ENCODE data around the gene TPPP3.
A peak's percentile ranks its signal among the peaks of the same experiment; 100 is the strongest.

TPPP3 gene

DNA sequence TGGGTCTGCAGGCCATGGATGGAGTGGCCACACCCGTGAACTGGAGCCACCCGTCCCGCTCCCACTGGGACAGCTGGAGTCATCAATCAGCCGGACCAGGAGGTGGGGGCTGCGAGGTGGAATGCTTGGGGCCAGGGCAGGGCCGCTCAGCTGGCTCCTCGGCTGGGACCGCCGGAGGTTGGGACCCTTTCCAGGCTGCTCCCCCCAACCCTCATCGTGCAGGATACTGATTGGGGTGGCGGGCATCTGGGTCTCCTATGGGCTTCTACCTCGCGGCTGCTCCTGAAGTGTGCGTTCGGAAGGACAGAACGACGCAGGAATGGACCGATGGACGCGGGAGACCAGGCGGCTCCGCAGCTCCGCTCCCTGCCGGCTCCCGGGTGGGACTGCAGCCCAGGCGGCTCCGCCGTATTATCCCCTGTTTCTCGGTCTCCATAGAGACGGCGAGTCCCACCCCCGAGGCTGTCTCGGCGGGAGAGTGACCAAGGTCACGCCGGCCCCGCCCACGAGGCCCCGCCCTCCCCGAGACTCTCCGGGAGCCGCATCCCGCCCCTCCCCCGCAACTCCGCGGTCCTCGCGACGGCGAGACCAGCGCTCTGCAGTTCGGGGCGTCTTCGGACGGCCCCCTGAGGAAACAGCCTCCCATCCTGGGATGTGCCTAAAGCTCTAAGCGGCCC lies at the start of gene TPPP3:
Gene TPPP3, minus strand, starts transcription at position 388 of the 677 bp plus-strand sequence. CDS start 2,387 bp downstream, outside the sequence.
- peak; percentile 65 for DNase-seq

DNA sequence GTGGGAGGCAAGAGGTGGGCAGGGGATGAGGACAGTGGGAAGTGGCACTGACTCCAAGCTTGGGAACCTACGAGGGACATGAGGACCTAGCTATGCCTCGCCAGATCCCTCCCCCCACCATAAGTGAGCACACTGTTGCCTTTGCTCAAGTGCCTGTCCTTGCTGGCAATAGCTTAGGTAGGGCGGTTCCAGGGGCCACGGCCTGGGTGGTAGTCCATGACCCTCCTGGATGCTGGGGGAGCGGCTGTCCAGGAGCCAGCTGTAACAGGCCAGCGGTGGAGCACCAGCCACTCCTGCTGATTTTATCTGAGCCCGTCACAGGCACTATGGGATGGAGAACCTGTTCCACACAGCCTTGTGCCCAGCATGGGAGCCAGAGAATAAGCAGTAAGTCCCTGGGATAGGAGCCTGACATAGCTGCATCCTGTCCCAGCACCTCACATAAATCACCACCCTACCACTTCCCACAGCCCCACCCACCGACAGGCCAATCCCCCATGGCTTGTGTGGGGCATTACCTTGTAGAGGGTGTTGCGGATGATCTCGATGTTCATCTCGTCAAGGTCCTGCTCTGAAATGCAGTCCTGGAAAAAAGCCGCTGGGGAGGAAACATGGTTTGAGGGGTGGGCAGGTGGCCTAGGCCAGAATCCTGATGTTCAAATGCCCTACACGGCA lies 49.4 kb upstream of the TPPP3 start:
- no peak for DNase-seq

DNA sequence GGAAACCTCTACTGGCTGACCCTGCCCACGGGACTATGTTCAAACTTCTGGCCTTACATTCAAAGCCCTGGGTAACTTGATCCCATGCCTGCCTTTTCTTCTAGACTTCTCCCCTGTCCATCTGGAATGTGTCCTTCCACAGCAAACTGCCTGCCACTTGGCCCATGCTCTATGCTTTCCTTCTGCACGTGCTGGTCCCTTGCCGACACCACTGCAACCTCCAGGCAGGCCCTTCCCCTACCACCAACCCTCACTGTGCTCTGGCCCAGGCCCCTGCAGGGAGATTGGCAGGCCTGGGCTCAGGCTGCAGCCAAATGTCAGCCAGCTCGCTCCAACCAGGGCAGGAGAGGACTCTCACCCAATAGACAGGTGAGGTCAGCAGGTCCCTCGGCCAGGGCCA lies 48.6 kb upstream of the TPPP3 start:
- DNase-seq = no peak

DNA sequence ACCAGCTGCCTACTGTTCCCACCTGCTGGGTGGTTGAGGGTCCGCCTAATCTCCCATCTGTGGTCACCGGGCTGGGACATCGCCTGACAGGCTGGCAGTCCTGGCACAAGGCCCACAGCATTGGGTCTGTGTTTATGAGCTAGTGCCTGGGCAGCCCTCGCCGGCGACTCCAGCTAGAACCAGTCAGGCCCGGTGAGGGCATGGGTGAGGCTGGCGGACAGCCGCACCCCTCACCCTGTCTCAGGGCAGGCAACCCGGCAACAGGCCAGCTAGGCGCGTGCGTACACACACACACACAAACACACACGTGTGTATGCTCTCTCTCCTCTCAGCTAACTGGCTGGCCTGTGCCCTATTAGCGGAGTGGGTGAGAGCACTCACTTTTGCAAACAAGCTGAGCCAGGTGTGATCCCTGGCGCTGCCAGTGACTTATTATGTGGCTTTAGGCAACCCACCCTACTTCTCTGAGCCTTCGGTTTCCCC lies 48.0 kb upstream of the TPPP3 start:
- DNase-seq = peak; percentile 24

DNA sequence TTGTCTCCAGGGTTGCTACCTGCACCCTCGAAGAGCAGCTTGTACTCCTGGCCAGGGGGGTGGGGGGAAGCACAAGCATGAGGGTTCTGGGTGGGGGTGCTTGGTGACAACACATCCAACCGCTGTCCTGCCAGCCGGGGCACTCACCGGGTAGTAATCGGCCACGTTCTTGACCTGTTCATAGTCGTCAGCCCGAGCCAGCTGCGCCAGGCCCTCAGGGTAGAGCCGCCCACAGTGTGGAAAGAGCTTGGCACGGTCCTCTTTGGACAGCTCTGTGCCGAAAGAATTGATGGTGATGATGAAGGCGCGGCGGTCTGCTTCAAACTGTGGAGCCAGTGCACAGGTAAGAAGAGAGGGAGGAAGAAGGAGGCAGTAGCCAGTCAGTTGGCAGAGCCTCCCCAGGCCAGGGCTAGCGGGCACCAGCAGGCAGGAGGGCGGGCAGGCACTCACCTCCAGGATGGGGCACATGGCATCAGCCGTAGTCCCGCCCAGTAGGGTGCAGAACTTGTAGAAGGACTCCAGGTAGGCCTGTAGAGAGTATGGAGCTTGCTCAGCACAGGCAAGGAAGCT lies 45.6 kb upstream of the TPPP3 start:
- no peak for DNase-seq

DNA sequence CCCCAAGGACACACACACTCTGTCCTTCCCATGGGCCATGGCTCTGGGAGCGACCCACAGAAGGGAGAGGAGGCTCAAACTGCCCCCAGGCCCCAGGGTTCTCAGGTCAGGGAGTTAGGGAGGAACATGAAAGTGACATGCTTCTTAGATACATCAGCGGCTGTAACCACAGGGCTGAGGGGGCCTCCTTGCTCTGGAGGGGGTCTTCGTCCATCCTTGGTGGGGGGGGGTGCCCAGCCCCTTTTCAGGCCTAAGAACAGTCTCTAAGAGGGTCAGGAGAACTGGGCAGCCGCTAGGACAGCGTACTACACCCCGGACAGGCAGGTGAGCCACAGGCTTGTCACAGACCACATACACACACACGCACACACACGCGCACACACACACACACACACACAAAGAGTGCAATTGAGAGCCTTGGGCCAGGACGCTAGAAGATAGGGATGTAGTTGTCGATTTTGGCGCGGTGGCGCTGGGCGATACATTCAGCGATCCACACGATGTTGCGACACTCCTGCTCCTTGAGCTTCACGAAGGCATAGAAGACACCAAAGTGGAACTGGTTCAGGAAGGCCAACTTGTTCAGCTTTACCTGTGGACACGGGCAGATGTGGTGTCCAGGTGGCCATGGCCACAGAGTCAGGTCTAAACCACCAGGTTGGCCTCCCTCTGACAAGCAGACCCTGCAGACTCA lies 44.9 kb upstream of the TPPP3 start:
- DNase-seq = no peak

DNA sequence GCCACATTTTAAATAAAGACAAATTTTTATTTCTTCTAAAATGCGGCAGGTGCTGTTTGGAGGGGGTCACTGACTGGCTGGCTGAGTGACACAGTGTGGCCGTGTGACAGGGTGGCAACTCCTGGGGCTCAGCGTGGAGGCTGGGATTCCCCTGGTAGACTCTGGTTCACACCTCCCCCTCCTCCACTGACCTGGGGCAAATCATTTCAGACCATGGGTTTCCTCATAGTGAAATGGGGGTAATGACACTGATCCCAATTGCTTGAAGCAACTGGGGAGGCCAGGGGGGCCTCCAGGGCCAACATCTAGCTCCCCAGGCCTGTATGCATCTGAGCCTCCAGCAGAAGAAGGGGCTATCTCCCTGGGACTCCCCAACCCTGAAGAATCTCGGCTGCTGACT lies 44.2 kb upstream of the TPPP3 start:
- no peak for DNase-seq

DNA sequence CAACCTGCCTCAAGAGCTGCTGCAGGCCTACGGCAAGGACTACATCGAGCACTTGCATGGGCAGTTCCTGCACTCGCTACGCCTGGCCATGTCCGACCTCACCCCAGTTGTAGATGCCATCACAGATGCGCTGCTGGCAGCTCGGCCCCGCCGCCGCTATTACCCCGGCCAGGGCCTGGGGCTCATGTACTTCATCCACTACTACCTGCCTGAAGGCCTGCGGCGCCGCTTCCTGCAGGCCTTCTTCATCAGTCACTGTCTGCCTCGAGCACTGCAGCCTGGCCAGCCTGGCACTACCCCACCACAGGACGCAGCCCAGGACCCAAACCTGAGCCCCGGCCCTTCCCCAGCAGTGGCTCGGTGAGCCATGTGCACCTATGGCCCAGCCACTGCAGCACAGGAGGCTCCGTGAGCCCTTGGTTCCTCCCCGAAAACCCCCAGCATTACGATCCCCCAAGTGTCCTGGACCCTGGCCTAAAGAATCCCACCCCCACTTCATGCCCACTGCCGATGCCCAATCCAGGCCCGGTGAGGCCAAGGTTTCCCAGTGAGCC lies 43.4 kb upstream of the TPPP3 start:
- DNase-seq = no peak

DNA sequence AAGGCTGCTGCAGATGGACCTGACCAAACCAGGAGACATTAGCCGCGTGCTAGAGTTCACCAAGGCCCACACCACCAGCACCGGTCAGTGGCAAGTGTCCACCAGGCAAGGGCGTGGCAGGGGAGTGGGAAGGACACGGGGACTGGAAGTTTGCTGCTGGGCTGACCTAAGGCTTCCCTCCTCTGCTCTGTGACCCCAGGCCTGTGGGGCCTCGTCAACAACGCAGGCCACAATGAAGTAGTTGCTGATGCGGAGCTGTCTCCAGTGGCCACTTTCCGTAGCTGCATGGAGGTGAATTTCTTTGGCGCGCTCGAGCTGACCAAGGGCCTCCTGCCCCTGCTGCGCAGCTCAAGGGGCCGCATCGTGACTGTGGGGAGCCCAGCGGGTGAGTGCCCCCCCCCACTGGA lies 42.5 kb upstream of the TPPP3 start:
- no peak for DNase-seq

DNA sequence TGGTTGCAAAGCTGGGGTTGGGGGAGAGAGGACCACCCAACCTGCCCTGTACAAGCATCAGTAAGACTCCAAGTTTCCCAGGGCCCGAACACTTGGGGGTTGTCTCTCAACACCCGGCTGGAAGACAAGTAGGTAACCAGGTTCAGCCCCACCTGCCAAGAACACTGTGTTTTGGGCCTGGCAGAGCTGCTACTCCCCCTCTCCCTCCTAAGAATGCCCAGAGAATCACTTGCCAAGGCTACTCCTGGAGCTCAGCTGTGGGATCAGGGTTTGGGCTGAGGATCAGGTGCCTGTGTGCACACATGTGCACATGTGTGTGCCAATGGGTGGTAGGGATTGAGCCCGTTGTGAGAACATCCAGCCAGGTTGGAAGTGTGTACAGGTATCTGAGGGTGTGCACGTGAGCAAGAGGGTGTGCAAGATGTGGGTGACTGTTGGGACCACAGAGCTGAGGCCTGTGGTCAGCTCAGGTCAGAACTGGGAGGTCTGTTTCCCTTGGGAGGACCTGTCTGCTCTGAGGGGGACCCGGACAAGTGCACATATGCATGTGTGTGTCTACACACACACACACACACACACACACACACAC lies 39.9 kb upstream of the TPPP3 start:
- no peak for DNase-seq

DNA sequence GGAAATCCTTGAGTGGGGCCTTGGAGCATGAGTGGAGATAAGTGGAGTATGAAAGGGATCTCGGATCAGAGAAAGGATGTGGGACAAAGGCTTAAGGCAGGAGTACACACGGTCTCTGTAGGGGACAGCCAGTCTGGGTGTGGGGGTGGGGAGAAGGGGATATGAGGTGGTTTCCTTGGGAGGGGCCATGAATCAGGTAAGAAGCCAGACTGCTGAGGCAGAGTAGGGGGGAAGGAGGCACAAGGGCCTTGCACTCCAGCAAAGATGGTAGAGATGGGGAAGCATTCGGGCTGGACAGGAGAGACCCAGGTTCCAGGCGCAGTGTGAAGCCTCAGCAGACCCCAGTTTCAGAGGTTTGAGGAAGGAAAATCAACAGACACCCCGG lies 39.2 kb upstream of the TPPP3 start:
- DNase-seq = no peak

DNA sequence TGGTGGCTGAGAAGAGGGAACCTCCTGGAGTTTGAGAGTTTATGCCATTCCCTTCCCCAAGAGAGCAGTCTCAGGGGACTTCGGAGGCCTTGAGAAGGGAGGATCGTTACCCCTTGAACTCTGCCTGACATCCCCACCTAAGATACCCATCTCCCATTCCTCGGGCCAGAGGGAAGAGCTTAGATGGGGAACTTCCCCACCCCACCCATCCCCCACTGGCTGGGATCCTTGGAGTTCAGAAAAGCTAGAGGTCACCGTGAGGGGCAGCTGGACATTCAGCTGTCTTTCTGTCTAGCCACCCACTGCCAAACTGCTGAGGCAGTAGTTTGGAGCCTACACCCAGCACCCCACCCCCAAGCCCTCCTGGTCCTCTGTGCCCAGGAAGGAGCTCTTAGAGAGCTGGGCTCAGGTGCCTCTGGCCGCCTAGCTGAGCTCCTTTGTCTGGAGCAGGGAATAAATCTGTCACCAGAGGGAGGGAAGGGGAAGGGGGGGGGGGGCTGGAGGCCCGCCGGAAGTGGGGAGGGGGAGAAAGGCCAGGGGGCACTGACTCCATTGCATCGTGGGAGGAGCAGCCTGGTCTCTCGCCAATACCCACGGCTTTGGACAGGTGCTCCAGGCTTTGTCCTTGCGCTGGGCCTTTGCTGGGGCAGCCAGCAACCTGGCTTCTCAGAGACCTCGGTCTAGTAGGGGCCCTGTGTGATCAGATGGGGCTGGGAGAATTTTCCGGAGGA lies 38.6 kb upstream of the TPPP3 start:
- DNase-seq = peak; percentile 42

DNA sequence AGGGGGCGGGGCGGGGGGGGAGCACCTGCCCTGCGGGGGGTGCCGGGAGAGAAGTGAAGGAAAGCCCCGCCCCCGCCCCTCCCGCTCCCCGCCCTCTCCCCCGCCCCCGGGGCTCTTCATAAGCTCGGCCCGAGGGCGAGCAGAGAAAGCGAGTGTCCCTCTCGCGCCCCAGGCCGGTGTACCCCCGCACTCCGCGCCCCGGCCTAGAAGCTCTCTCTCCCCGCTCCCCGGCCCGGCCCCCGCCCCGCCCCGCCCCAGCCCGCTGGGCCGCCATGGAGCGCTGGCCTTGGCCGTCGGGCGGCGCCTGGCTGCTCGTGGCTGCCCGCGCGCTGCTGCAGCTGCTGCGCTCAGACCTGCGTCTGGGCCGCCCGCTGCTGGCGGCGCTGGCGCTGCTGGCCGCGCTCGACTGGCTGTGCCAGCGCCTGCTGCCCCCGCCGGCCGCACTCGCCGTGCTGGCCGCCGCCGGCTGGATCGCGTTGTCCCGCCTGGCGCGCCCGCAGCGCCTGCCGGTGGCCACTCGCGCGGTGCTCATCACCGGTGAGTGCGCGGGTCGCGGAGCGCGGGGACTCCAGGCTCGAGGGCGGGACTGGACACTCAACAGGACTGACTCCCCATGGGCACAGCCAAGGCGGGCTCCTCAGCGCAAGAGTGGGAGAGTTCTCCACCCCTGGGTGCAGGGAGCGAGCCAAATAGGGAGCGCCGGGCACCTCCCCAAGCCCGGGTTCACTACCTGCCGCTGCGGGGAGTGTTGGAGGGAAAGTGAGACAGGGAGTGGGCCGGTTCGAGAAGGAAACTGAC lies 37.9 kb upstream of the TPPP3 start, which contains the start of gene HSD11B2:
Gene HSD11B2, plus strand, starts transcription at position 145 of the 798 bp plus-strand sequence. Its CDS starts 128 bp downstream, at position 273.
- peak; percentile 87 for DNase-seq

DNA sequence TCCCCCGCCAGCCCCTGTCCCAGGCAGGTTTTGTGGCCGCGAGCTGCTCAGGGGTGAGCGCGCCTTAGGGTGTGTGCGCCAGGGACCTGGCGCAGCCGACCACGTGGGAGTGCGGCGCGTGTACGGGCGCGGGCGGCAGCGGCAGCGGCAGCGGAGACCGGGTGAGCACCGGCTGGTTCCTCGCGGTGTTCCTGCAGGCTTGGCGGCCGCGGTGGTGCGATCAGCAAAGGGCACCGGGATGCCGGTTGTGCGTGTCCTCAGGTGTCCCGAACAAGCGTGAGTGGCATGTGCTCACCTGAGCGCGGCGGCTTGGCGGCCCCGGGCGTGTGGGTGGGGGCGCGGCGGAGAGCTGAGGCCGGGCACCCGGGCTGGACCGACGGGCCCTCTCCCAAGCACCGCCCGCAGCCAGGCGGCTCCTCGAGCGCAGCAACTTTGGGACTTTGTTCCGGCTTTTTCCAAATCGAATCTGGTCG lies 37.2 kb upstream of the TPPP3 start:
- peak; percentile 74 for DNase-seq

DNA sequence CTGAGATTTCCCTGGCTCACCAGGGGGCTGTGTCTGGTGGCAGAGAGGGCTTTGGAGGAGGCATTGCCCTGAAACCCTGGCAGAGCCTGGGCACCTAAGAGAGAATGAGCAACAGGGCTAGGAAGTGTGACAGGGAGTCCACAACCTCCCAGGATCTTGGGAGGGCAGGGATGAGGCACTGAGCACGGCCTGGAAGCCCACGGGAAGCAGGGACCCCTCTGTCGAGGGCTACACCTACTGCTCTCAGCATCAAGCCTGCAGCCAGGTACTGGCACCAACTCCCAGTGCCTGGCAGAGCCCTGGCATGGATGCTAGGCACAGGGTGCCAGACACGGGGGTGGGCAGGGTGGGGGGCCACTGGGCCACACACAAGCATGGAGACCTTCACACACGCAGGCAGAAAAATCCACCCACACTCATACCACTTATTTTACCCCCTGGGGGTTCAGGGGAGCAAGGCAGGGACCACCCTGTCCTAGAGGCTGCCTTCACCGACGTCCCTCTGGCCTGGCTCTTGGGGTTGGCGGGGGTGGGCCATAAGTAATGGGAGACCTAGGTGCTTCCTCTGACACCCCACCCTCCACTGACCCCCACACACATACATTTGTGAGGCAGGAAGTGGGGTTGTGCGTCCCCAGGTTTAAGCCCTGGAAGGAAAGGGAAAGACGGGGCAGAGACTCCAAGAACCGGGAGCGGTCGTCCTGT lies 36.7 kb upstream of the TPPP3 start:
- DNase-seq = no peak

DNA sequence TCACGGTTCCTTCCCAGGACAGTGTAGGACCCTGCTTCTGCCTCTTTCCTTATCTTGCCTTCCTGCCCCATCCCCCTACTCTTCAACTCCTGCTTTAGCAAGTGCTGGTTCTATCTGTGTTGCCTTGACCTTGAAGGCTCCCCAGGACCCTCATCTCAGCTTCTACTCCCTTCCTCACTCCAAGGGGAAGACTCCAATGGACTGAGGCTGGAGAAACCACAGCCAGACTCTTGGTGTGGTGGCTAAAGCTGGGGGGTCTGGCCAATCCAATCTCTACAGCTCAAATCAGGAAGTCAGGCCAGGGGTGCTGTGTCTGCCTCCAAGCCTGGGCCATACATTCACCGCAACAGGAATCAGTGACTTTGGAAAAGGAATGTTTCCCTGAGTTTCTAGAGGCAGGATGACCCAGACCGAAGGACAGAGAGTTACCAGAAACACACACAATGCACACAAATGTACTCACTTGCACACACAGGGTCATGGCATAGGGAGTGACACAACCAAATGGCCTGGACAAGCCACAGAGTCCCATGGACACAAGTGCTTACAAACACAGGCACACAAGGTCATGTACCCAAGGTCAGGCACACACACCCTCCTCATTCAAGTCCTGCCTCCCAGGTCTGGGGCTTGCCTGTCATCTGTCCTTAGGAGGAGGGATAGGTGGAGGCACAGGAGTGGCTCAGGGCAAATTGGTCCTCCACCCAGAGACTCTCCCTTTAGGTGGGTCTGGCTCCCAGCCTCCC lies 35.9 kb upstream of the TPPP3 start:
- no peak for DNase-seq

DNA sequence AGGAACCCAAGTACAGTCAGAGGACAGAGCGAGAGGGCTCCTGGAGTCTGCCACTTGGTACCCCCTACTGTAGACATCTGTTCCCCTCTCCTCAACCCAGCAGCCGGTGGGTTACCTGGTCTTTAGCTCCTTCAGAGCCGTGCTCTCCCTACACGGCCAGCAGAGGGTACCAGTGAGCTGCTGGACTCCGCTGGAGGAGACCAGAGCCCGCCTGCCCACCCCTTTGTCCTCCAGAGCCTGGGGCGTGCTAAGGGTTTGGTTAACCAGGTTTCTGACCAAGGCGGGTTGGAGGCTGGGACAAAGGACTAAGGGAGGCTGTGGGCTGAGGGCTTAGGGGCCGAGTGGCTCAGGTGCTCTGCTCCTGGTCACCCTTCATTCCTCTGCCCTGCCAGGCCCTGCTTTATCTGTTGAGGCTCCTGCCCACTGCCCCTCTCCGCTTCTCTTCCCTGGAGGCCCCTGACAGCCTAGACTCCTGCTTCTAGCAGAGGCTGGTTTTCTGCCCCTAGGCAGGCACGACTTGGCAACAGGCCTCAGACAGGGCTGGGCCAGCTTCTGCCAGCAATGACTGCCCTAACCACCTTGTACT lies 34.9 kb upstream of the TPPP3 start:
- peak; percentile 83 for DNase-seq

DNA sequence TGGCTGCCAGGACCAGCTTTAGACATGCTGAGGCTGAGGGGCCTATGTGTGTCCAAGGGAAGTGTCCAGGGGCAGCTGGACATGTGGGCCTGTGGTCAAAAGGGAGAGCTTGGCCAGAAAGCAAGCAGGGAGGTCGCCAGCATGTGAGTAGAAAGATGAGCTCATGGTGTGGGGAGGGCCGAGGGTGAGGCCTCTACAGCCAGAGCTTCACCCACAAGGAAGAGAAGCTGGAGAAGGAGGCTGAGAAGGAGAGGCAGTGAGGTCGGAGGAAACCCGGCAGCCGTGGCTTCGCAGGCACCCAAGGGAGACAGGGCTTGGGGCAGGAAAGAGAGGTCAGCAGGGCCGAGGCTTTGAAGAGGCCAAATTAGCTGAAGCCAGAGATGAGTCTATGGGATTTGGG lies 33.7 kb upstream of the TPPP3 start:
- DNase-seq = no peak

DNA sequence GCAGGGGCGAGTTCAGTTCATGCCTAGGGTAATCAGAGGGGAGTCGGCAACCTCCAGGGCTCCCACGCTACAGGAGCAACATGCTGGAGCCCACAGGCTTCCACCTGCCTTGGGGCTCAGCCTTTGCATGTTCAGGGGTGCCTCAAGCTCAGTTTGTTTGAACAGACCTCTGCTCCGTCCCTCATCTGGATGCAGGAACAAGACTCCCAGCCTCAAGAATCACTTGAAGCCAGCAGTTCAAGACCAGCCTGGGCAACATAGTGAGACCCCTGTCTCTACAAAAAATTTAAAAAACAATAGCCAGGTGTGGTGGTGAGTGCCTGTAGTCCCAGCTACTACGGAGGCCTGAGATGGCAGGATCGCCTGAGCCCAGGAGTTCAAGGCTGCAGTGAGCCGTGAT lies 32.7 kb upstream of the TPPP3 start:
- no peak for DNase-seq
